HG03439 (cell line): ENCODE results near the gene KLHL10.
"Not testable (repeated sequence)": the region's sequence is repeated elsewhere in the genome, so short reads cannot be mapped to it uniquely, and the experiment has no call there.

Source experiments
- ATAC-seq: cut with Tn5 transposase; IDR thresholded peaks from one replicate; pipeline ENCODE4 v1.9.1; 2021; ENCODE audit warnings: mild to moderate bottlenecking, moderate library complexity; ENCODE audit not compliant: unreplicated experiment

Gene KLHL10

DNA sequence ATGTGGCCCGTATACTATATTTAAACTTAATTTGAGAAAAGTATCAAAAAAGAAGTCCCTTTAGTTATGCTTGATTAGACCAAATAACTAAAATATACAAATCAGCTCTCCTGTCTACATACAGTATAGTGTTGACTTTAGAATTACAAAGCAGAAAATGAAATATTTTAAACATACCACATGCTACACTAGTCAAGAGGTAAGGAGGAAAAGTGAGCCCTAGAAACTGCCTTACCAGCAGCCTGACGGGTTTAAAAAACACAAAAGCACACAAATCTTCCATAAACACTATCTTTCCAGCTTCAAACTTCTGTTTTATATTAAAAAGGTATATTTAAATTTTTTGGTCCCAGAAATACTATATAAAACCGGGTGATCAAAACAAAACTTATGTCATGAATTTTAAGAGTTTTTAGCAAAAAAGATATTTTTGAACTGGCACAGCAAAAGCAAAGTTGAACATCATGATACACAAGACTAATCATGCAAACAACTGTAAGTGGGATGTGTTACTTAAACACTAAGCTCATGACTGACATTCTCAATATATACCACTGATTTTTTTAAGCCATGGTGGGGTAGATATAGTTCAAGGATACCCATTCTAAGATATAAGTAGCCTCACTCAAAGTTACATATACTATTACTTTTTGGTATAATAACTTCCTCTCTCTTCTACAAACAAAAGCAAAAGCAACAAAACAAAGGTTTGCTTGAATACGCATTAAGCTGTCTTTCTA is 11.8 kb downstream of the KLHL10 start:
- no peak for ATAC-seq

DNA sequence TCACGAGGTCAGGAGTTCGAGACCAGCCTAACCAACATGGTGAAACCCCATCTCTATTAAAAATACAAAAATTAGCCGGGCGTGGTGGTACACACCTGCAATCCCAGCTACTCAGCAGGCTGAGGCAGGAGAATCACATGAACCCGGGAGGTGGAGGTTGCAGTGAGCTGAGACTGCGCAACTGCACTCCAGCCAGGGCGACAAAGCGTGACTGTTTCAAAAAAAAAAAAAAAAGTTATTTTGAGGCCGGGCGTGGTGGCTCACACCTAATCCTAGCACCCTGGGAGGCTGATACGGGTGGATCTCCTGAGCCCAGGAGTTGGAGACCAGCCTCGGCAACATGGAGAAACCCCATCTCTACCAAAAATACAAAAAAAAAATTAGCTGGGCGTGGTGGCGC is 13.8 kb downstream of the KLHL10 start:
- ATAC-seq, result not testable (repeated sequence)

DNA sequence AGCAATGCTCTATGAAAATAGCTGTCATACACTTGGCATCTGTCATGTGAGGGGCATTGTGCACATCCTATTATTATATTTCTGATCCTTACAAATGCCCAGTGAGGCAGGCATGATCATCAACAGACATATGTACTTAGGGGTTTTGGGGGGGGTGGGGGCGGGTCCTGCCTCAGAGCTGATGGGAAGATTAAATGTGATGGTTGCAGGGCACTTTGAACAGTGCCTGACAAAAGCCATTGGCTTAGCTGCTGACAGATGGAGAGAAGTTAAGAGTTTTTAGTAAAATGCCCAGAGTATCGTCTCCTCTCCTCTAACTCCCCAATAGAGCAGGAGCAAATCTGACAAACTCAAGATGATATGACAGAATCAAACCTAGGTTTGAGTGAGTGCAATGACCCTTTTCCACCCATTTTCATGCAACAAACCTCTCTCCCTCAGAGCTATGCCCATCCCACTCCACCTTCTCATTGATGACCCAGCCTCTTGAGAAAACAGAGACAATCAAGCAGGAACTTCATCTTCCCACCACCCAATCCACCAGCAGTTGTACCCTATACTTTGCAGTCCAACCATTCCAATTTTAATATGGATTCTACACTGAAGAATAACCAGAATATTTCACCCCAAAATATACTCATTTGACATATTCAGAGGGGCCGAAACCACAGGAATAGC is 22.8 kb downstream of the KLHL10 start:
- no peak for ATAC-seq

- ATAC-seq, result no peak
Measured at GRCh38 chr17:41863074-41863848, 25.6 kb downstream of the KLHL10 start.

GRCh38 chr17:41864498-41864835 is 26.8 kb downstream of the KLHL10 start:
- ATAC-seq, result no peak

GRCh38 chr17:41864836-41865595 is 27.4 kb downstream of the KLHL10 start, which contains the start of gene KLHL11:
TSS of gene KLHL11 (minus strand) at chr17:41865423. CDS start at chr17:41865370, 53 bp downstream.
- ATAC-seq, result peak; percentile 82

GRCh38 chr17:41865596-41865893 is 27.9 kb downstream of the KLHL10 start:
- no peak for ATAC-seq

DNA sequence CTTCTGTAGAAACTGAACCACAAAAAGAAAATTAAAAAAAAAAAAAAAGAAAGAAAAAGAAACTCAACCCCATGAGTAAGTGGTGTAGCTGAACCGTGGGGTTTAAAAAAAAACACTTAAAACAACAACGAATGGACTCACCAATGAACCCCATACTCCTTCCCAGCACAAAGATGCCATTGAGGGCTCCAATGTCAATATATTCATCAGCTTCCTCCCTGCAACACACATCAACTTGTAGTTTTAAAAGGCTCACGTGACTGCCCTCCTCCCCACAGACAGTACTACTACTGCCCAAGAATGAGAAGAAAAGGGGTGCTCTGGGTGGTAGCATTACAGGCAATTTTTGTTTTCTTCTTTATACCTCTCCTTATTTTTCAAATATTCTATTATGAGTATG is 30.9 kb downstream of the KLHL10 start:
- no peak for ATAC-seq

- no peak for ATAC-seq
Measured at GRCh38 chr17:41869426-41869825, 31.8 kb downstream of the KLHL10 start.

- ATAC-seq, result no peak
Measured at GRCh38 chr17:41870097-41870496, 32.5 kb downstream of the KLHL10 start.

DNA sequence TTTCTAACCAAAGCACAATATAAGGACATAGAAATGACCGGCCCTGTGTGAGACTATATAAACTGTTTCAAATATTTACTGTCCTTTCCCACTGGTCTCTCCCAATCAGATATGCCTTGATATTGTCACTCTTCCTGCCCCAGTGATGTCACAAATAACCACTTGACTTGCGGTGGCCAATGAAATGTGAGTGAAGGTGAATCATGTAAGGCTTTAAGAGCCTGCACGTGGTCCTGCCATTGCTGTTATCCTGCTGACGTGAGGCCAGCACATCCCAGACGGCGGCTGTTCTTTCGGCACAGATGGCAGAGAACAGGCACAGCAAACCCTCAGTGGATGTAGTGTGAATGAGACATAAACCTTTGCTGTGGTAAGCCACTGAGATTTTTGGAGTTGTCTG is 33.0 kb downstream of the KLHL10 start:
- ATAC-seq, result no peak

GRCh38 chr17:41871789-41872188 is 34.2 kb downstream of the KLHL10 start:
- ATAC-seq, result no peak

- no peak for ATAC-seq
Measured at GRCh38 chr17:41873559-41874292, 36.1 kb downstream of the KLHL10 start.

DNA sequence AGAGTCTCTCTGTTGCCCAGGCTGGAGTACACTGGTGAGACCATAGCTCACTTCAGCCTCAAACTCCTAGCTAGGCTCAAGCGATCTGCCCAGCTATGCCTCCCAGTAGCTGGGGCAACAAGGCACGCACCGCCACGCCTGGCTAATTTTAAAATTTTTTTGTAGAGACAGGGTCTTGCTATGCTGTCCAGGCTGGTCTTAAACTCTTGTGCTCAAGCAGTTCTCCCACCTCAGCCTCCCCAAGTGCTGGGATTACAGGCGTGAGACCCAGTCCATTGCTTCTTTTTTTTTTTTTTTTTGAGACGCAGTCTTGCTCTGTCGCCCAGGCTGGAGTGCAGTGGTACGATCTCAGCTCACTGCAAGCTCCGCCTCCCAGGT is 36.7 kb downstream of the KLHL10 start:
- not testable (repeated sequence) for ATAC-seq

GRCh38 chr17:41880130-41880529 is 42.5 kb downstream of the KLHL10 start:
- ATAC-seq, result no peak

DNA sequence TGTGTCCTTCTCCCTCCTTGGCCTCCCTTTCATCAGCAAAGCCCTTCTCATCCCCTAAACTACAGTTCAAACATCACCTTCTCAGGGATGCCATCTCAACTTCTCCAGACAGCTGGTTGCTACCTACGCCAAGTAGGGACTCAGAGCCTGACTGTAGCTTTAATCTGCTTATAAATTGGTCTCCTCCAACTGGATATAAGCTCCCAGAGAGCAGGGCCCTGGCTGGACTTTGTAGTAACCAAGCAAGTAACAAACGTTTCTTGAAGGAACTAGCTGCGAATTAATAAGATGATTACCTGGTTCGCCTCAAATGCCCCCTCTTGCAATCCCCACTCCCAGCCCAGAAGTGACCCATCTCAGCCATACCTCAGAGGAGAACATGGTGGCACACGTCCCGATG is 45.1 kb downstream of the KLHL10 start:
- no peak for ATAC-seq

DNA sequence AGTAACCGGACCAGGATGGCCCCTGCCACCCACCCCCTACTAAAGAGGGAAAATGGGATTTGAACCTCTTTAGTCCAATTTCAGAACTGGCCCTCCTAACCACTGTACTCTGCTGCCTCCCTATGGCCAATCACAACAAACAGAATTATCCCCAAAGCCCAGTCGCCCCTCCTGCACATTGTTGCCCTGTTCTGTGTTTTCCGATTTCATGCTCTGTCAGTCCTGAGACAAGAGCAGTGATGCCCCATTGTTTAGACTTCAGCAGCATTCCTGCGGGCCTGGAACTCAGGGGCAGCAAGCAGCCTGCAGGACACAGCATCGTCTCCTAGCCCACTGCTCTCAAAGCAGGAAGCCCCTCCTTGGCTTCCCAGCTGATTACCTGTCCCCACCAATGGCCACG is 48.1 kb downstream of the KLHL10 start:
- no peak for ATAC-seq

DNA sequence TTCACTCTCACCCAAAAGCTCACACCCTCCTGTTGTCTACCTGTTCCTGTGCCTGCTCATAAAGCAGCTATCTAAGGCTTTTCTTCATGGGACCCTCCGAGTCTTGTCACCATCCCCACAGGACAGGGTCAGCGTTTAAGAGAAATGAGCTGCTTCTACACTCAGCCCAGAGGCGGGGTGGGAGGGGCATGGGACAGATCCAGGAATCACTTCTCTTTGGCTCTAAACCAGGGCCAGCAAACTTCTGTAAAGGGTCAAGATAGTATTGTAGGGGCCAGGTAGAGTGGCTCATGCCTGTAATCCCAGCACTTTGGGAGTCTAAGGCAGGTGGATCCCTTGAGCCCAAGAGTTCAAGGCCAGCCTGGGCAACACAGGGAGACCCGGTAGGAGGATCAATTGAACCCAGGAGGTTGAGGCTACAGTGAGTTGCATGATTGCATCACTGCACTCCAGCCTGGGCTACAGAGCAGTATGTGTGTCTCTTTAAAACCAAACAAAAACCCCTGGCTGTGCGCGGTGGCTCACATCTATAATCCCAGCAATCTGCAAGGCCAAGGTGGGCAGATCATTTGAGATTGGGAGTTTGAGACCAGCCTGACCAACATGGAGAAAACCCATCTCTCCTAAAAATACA is 50.8 kb downstream of the KLHL10 start:
- no peak for ATAC-seq

GRCh38 chr17:41891135-41892020 is 53.8 kb downstream of the KLHL10 start:
- no peak for ATAC-seq
